ENCODE results near the gene TMEM222. TPM values are rescaled to one million over a fixed set of nuclear protein-coding genes. Genes with fewer than 3 reads are reported as not detected.

The TMEM222 gene
- total RNA-seq, 1 donor from 2014 or later: 39.1 TPM

GRCh38 chr1:27366411-27367159 lies 44.6 kb downstream of the TMEM222 start, which contains the start of gene MAP3K6:
Gene MAP3K6 (minus strand): TSS chr1:27366961. CDS start chr1:27366597, 364 bp downstream.
- Mint-ChIP-seq H3K27ac (peak within 1 kb of the TSS; percentile 92), H3K4me1 (peaks cover 18% of the 10 kb centered on the region), H3K36me3 (peaks cover 1% of the 10 kb centered on the region), H3K9me3 (no peaks in the 10 kb centered on the region), H3K27me3 (ENCODE audit: low read depth) (no peaks in the 10 kb centered on the region), H3K4me3 (peak within 1 kb of the TSS; percentile 80)
- no peak for TF ChIP-seq CTCF (IDR thresholded peaks at IDR 0.05; ENCODE audit: unreplicated experiment)
- peak in 1 of 2 experiments; percentile 71 for DNase-seq (ENCODE audit: low spot score in 2 of 2, unreplicated experiment in 2 of 2)

GRCh38 chr1:27367160-27367650 lies 45.2 kb downstream of the TMEM222 start:
- TF ChIP-seq CTCF (IDR thresholded peaks at IDR 0.05; ENCODE audit: unreplicated experiment): no peak
- H3K4me1 Mint-ChIP-seq: peaks cover 18% of the 10 kb centered on the region
- H3K27me3 Mint-ChIP-seq (ENCODE audit: low read depth): no peaks in the 10 kb centered on the region
- DNase-seq (ENCODE audit: low spot score in 2 of 2, unreplicated experiment in 2 of 2): no peak
- H3K36me3 Mint-ChIP-seq: peaks cover 1% of the 10 kb centered on the region
- no peaks in the 10 kb centered on the region for H3K9me3 Mint-ChIP-seq
- no peak overlapping the region for H3K27ac Mint-ChIP-seq
- H3K4me3 Mint-ChIP-seq: peak overlapping the region; percentile 69

DNA sequence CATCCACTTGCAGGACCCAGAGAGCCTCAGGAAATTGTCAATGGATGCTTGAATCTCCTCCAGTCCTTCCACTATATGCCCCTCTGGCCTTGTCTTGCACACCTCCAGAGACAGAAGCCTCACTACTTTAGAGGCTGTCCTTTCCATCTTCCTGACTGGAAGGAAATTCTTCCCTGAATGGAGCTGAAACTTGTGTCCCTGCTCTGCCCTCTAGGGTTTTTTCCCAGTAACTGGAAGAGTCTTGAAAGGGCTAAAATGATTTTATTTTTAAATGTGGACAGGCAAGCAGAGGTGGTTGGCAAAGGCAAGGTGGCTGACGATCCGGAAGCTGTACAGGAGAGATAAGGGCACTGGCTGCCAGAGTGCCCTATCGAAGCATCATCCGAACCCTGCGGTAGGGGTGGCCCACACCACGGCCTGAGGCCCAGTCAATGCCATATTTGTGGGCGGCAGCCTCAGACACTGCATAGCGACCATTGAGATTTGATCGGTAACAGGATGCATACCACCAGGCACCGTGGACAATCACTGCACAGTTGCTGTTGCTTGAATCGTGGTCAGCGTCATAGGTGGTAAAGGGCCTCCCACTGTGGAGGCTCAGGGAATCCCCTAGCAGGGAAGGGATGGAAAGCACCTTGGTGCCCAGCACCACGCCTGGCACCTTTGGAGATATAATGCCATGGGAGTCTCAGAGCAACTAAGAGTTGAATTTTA lies 47.1 kb downstream of the TMEM222 start:
- Mint-ChIP-seq H3K4me3 (no peak overlapping the region), H3K27me3 (ENCODE audit: low read depth) (no peaks in the 10 kb centered on the region), H3K9me3 (no peaks in the 10 kb centered on the region), H3K4me1 (peaks cover 18% of the 10 kb centered on the region), H3K27ac (no peak overlapping the region), H3K36me3 (no peaks in the 10 kb centered on the region)
- DNase-seq (ENCODE audit: low spot score in 2 of 2, unreplicated experiment in 2 of 2): no peak
- TF ChIP-seq CTCF (IDR thresholded peaks at IDR 0.05; ENCODE audit: unreplicated experiment): no peak

DNA sequence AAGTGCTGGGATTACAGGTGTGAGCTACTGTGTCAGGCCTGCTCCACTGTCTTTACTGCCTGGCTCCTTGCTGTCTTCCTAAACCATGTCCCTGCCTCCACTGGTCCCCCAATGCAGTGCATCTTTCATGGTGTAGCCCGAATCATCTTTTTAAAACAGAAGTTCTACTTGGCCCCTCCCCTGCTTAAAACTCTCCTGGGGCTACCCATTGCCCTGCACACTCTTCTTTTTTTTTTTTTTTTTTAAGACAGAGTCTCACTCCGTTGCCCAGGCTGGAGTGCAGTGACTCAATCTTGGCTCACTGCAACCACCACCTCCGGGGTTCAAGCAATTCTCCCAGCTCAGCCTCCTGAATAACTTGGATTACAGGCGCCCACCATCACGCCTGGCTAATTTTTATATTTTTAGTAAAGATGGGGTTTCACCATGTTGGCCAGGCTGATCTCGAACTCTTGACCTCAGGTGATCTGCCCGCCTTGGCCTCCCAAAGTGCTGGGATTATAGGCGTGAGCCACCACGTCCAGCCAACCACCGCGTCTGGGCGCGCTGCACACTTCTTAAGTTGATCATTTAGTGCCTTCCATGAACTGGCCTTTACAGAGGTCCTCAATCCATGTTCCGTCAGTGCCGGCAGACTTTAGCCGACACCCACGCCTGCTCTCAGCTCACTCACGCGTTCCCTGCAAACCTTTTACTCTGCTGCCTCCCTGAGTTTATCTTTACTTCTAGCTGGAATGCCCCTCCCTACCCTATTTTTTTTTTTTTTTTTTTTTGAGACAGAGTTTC lies 50.3 kb downstream of the TMEM222 start:
- no peak for DNase-seq (ENCODE audit: low spot score in 2 of 2, unreplicated experiment in 2 of 2)
- TF ChIP-seq CTCF (IDR thresholded peaks at IDR 0.05; ENCODE audit: unreplicated experiment): no peak
- H3K36me3 Mint-ChIP-seq: no peaks in the 10 kb centered on the region
- no peak overlapping the region for H3K4me3 Mint-ChIP-seq
- no peaks in the 10 kb centered on the region for H3K4me1 Mint-ChIP-seq
- H3K27ac Mint-ChIP-seq: no peak overlapping the region
- no peaks in the 10 kb centered on the region for H3K27me3 Mint-ChIP-seq (ENCODE audit: low read depth)
- no peaks in the 10 kb centered on the region for H3K9me3 Mint-ChIP-seq

GRCh38 chr1:27372808-27373690 lies 51.1 kb downstream of the TMEM222 start:
- H3K9me3 Mint-ChIP-seq: no peaks in the 10 kb centered on the region
- H3K27me3 Mint-ChIP-seq (ENCODE audit: low read depth): no peaks in the 10 kb centered on the region
- H3K4me3 Mint-ChIP-seq: no peak overlapping the region
- H3K4me1 Mint-ChIP-seq: peaks cover under 1% of the 10 kb centered on the region
- no peak for TF ChIP-seq CTCF (IDR thresholded peaks at IDR 0.05; ENCODE audit: unreplicated experiment)
- no peaks in the 10 kb centered on the region for H3K36me3 Mint-ChIP-seq
- H3K27ac Mint-ChIP-seq: no peak overlapping the region
- no peak for DNase-seq (ENCODE audit: low spot score in 2 of 2, unreplicated experiment in 2 of 2)
